Stimulated activated CD4-positive, alpha-beta T cell treated with anti-CD3 and anti-CD28 coated beads, TNF-alpha, amount 100 ng/mL, for 4 hours (primary cell): Measurements from ENCODE around the gene TPST2.

Experiments
- DNase-seq, 3 experiments: peaks; one replicate each; pipeline ENCODE4 v3.0.0-alpha.2; 2020; ENCODE audit warnings: low read depth in 3 of 3

Gene TPST2

GRCh38 chr22:26580240-26580962 lies 9.5 kb downstream of the TPST2 start:
- DNase-seq = no peak

GRCh38 chr22:26579331-26579886 lies 10.5 kb downstream of the TPST2 start:
- no peak for DNase-seq

GRCh38 chr22:26577081-26577480 lies 12.9 kb downstream of the TPST2 start:
- no peak for DNase-seq

GRCh38 chr22:26576026-26576680 lies 13.8 kb downstream of the TPST2 start:
- no peak for DNase-seq

GRCh38 chr22:26574001-26574723 lies 15.8 kb downstream of the TPST2 start:
- DNase-seq = no peak

- DNase-seq = no peak
Observed at GRCh38 chr22:26573026-26573662, 16.8 kb downstream of the TPST2 start.

- DNase-seq = no peak
Observed at GRCh38 chr22:26570864-26571525, 18.9 kb downstream of the TPST2 start.

GRCh38 chr22:26570115-26570514 lies 19.8 kb downstream of the TPST2 start:
- DNase-seq = no peak

GRCh38 chr22:26568207-26568706 lies 21.7 kb downstream of the TPST2 start:
- DNase-seq = no peak

GRCh38 chr22:26567610-26568009 lies 22.3 kb downstream of the TPST2 start:
- no peak for DNase-seq

- DNase-seq = no peak
Observed at GRCh38 chr22:26566994-26567393, 22.9 kb downstream of the TPST2 start.

GRCh38 chr22:26565889-26566288 lies 24.0 kb downstream of the TPST2 start:
- DNase-seq = no peak

GRCh38 chr22:26565181-26565580 lies 24.8 kb downstream of the TPST2 start:
- no peak for DNase-seq

GRCh38 chr22:26564672-26565071 lies 25.3 kb downstream of the TPST2 start:
- no peak for DNase-seq

- DNase-seq = no peak
Observed at GRCh38 chr22:26564181-26564580, 25.8 kb downstream of the TPST2 start.

GRCh38 chr22:26563022-26563421 lies 26.9 kb downstream of the TPST2 start:
- no peak for DNase-seq

GRCh38 chr22:26561756-26562417 lies 28.0 kb downstream of the TPST2 start:
- no peak for DNase-seq

- no peak for DNase-seq
Observed at GRCh38 chr22:26559961-26560575, 29.9 kb downstream of the TPST2 start.

GRCh38 chr22:26558248-26558895 lies 31.6 kb downstream of the TPST2 start:
- DNase-seq = no peak

- DNase-seq = no peak
Observed at GRCh38 chr22:26556904-26557303, 33.0 kb downstream of the TPST2 start.
